T47D (cell line): Measurements from ENCODE around the gene UNG.

Source experiments
- DNase-seq, 2 experiments: peaks; one replicate each; pipeline versions ENCODE4 v3.0.0 to v3.0.0-alpha.2; 2011 to 2012; ENCODE audit warnings: low read depth in 1 of 2, low spot score in 1 of 2
- JUND ChIP-seq: IDR thresholded peaks from 2 replicates; pipeline ENCODE4 v1.6.1; 2012; ENCODE audit warnings: low read depth
- in situ Hi-C: cut with HindIII; loops from 2 replicates; pipeline ENCODE4 v1.10.0; 2016; ENCODE audit warnings: low sequenced_read_pairs, low pct_unique_long_range_greater_than_20kb

The UNG gene

GRCh38 chr12:109156036-109156435 is 58.6 kb downstream of the UNG start:
- no peak for TF ChIP-seq JUND
- in situ Hi-C loops: no loop called here
- DNase-seq: no peak

GRCh38 chr12:109156586-109156985 is 59.2 kb downstream of the UNG start:
- in situ Hi-C loops: no loop called here
- no peak for TF ChIP-seq JUND
- DNase-seq: no peak

DNA sequence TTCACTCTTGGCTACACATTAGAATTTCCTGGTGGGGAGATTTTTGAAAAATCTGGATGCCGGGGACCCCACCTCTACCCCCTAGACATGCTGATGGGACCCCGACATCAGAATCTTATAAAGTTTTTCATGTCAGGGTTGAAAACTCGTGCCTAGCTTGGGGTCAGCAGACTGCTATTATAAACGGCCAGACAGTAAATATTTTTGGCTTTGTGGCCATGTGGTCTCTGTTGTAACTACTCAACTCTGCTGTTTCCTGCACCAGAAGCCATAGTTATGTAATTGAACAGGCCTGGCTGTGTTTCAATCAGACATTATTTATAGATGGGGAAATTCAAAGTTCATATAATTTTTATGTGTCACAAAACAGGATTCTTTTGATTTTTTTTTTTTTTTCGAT is 60.6 kb downstream of the UNG start:
- DNase-seq: no peak
- TF ChIP-seq JUND: no peak
- in situ Hi-C loops: no loop called here

DNA sequence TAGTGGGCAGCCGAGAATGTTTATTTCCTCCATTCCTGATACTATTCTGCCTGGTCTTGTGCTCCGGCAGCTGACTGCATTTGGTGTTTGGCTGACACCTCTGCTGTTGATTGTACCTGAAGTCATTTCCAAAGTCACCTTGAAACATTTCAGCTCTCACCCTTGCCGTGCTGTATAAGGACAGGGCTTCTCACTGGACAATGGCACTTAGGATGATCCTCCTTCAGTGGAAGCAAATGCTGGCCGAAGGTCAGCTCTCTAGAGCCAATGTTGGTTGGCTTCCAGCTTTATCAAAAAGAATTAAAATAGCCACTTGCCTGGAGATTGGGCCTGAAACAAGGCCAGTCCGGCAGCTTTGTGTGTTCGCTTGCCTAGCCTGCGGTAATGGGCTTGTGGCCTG is 63.0 kb downstream of the UNG start:
- in situ Hi-C loops: no loop called here
- no peak for DNase-seq

More for the DNA sequence above, 63.0 kb downstream of the UNG start:
- no peak for TF ChIP-seq JUND
